HG02623 (cell line): ENCODE measurements around the gene RNF169.
"Not testable (repeated sequence)": the region's sequence is repeated elsewhere in the genome, so short reads cannot be mapped to it uniquely, and the experiment has no call there.

Experiments
- ATAC-seq: cut with Tn5 transposase; IDR thresholded peaks from one replicate; pipeline ENCODE4 v1.9.1; 2021; ENCODE audit warnings: moderate library complexity; ENCODE audit not compliant: unreplicated experiment

RNF169 gene

GRCh38 chr11:74818283-74818946 lies 69.8 kb downstream of the RNF169 start:
- ATAC-seq: no peak

DNA sequence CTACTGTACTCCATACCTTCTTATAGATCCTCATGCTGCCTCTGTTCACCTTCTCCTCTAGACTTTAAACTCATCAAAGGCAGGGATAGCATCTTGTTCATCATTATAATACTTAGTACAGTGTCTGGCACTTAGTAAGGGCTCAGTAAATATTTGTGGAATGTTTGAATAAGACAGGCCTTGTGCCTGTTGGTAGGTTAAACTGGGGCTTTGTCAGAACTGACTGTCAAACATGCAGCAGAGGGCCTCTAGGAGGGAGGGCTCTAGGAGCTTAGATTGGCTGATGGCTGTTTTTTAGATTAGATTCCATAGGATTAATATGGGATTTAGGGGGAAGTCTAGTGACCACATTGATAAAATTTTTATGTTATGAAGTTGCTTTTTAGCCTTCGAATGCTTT lies 70.8 kb downstream of the RNF169 start:
- no peak for ATAC-seq

- ATAC-seq: no peak
Measured at GRCh38 chr11:74820763-74821162, 72.1 kb downstream of the RNF169 start.

DNA sequence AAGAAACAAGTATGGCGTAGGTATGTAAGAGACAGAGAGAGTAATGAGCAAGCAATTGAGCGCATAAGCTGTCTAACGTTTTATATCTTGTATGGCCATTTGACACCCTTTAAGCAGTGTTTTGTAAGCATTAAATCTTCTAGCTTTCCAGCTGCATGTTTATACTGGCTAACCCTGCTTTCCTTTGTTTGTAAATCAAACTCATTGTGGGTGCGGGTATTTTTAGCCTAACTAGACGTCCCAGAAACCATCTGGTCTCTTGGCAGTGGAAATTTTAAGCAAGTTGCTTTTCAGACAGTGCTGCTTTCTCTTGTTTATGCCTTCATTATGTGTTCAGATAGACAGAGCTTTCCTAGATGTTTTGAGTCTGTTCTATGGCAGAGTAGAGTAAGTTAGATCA lies 73.5 kb downstream of the RNF169 start:
- ATAC-seq: no peak

DNA sequence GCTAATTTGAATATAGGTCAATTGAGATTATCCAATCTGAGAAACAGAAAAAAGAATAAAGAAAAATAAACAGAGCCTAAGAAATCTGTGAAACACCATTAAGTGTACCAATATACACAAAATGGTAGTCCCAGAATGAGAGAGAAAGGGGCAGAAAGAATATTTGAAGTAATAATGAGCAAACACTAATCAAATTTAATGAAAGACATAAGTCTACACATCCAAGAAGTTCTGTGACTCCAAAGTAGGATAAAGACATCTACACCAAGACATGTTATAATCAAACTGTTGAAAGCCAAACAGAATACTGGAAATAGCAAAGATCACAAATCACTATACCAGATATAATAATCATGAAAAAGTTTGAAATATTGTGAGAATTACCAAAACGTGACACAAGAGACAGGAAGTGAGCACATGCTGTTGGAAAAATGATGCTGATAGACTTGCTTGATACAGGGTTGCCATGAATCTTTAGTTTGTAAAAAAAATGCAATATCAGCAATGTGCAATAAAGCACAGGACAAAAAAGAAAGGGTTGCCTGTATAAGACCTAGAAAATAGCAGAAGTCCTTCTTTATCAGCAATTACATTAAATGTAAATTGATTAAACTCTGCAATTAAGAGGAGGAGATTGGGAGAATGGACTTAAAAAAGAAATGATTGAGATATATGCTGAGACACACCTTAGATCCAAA lies 75.8 kb downstream of the RNF169 start:
- ATAC-seq: no peak

GRCh38 chr11:74825596-74825995 lies 76.9 kb downstream of the RNF169 start:
- not testable (repeated sequence) for ATAC-seq

DNA sequence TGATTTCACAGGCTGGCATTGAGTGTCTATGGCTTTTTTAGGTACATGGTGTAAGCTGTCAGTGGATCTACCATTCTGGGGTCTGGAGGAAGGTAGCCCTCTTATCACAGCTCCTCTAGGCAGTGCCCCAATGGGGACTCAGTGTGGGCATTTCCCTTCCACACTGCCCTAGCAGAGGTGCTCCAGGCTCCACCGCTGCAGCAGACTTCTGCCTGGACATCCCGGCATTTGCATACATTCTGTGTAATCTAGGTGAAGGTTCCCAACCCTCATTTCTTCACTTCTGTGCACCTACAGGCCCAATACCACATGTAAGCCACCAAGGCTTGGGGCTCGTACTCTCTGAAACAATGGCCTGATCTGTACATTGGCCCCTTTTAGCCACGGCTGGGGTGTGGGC lies 78.3 kb downstream of the RNF169 start:
- ATAC-seq: no peak

DNA sequence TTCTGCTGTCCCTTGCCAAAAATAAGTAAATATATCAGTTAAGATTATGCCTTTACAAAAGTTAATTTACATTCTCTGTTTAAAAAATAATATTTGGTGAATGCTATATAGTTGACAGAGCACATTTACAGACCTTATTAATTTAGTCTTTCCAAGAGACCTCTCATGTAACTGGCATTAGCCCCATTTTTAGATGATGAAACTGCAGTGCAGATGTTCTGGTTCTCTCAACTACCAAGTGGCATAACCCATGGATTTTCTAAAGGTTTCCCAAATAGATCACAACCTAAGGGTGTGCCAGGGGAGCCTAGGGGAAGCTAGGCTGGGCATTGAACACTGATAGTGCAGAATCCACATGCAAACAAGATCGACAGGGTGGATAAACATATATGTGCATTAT lies 88.5 kb downstream of the RNF169 start:
- no peak for ATAC-seq

- no peak for ATAC-seq
Measured at GRCh38 chr11:74838188-74838587, 89.5 kb downstream of the RNF169 start.

DNA sequence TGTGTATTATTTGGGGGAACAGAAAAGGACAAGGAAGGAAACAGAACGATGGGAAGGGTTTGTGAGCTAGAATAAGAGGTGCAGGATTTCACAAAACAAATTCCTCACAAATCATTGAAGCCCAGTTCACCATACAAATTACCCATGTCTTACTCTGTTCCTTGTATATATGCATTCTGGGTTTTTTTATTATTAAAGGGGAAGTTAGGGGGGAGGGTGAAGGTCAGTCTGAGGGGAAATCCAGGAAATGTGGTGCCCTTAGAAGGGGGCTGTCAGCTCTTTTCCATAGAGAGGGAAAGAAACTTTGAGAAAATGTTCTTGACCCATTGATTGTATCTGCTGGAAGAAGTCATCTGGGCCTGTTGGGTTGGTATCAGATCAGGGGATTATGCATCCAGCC lies 90.8 kb downstream of the RNF169 start:
- ATAC-seq: no peak

GRCh38 chr11:74839971-74840370 lies 91.3 kb downstream of the RNF169 start:
- no peak for ATAC-seq

GRCh38 chr11:74840486-74840885 lies 91.8 kb downstream of the RNF169 start:
- ATAC-seq: no peak

- no peak for ATAC-seq
Measured at GRCh38 chr11:74842967-74843366, 94.3 kb downstream of the RNF169 start.

DNA sequence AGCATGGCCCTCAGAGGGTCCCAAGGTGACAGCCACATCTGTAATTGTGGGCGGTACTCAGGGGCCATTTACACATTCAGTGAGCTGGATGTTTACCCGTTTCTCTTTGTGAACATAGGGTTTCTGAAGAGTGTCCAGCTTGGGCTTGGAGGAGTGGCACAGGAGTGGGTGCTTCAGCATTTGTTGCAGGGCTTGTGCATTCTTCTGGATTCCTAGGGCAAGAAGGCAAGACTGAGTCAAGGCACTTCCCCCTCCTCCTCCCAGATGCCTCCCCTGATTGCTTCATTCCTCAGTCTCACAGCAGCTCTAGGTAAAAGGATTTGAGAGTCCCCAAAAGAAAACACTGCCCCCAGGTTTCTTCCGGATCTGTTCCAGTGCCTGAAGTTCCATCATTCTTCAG lies 95.4 kb downstream of the RNF169 start:
- no peak for ATAC-seq

DNA sequence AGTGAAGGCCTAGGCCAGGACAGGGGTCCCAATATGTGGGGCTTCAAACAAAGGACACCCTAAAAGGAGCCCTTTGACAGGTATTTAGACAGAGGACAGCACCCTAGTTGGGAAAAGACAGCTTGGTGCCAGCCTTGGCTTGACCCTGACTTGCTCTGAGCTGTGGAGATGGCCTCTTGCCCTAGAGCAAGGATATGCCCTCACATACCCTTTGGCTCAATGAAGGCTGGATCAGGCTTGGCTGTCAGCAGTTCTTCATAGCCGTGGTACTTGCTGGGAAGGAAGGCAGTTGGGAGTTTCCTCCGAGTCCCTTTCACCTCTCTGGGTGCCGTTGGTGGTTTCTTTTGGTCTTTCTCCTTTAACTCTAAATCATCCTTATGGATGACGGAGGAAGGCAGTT lies 96.2 kb downstream of the RNF169 start:
- ATAC-seq: no peak

GRCh38 chr11:74845978-74846517 lies 97.4 kb downstream of the RNF169 start:
- ATAC-seq: no peak

GRCh38 chr11:74846770-74847169 lies 98.1 kb downstream of the RNF169 start:
- ATAC-seq: no peak

DNA sequence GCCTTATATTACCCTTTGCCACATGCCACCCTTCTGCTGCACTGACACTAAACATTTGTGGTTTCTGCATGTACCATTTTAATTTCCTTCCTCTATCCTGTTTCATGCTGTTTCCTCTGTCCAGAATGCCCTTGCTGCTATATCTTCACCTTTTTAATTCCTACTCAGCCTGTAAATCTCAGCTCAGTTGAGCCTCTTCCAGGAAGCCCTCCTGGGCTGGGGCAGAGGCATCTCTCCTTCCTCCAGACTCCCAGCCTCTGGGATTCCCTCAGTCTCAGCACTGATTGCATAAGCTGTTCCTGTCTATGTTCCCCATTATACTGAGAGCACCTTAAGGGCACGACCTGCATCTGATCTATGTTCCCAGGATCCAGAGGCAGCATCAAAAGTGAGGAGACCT lies 98.7 kb downstream of the RNF169 start:
- no peak for ATAC-seq

- ATAC-seq: no peak
Measured at GRCh38 chr11:74847895-74848294, 99.2 kb downstream of the RNF169 start.

DNA sequence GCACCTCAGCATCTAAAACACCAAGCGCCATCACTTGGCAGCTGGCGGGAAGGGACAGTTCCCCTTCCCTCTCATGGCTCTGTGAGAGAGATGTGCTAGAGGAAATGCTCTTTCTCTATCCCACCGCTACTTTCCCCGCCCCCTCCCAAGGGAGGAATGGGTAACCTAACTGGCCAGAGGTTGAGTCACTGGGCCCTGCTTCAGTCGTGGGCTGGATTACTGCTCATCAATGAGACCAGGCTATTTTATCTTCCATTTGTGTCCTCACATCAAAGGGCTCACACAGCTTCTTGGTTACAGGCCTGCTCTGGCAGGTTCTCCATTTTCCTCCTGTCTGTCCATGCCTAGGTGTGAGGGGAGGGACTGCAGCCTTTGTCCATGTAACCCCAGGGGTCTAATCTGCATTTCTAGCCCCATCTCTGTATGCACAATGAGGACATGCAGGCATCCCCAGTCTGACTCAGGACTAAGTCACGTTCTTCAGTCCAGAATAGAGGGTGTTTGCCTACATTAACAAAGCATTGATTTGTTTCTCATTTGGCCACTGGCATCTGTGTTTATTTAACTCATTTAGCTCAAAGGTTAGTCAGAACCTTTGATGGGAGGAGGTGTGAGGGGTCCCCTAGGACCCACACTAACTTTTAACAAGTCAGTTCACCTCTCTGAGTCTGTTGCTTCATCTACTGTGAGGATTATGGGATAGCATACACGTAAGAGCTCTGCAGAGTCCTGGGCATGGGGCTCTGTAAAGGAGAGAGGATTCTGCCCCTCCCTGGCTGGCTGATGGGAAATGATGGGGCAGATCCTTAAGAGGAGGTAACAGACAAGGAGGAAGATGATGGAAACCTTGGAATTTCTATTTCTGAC lies 101.1 kb downstream of the RNF169 start:
- ATAC-seq: no peak

- no peak for ATAC-seq
Measured at GRCh38 chr11:74853223-74853622, 104.6 kb downstream of the RNF169 start.

- ATAC-seq: no peak
Measured at GRCh38 chr11:74860743-74861142, 112.1 kb downstream of the RNF169 start.
